Effector CD4-positive, alpha-beta T cell (primary cell): ENCODE measurements around the gene ATP1A2.
"Not testable (repeated sequence)": the region's sequence is repeated elsewhere in the genome, so short reads cannot be mapped to it uniquely, and the experiment has no call there.

Experiments used
- DNase-seq: peaks from one replicate; pipeline ENCODE4 v3.0.0-alpha.2; 2020

ATP1A2 gene

DNA sequence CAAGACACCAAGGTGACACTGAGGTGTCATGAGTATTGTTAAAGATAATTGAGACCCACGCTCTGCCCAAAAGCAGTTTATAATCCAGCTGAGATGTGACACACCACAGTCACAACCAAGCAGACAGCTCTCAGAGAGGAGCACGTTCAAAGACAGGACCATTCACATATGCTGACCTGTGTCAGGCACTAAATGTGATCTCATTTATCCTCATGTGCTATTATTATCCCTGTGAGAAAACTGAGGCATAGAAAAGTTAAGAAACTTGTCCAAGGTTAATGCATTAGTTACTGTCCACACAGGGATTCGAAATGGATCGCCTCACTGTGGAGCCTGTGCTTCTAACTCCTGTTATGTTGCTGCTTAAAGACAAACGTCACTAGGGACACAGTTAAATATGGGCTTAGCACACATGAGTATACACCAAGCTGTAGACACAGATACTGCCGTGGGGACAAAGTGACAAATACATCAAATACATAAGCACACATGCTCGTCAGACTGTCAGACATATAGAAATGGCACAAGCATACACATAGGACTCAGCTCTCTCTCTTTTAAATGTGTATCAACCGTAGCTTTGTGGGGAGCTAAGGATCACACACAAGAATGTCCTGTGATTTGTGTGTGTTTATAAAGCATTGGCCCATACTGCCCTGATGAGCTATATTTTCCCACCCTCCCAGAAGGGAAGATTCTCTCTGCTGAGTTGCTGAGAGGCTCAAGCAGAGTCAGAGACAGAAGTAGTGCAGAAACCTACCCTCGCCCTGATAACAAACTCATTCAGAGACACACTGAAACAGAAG lies 13.6 kb upstream of the ATP1A2 start:
- DNase-seq = no peak

DNA sequence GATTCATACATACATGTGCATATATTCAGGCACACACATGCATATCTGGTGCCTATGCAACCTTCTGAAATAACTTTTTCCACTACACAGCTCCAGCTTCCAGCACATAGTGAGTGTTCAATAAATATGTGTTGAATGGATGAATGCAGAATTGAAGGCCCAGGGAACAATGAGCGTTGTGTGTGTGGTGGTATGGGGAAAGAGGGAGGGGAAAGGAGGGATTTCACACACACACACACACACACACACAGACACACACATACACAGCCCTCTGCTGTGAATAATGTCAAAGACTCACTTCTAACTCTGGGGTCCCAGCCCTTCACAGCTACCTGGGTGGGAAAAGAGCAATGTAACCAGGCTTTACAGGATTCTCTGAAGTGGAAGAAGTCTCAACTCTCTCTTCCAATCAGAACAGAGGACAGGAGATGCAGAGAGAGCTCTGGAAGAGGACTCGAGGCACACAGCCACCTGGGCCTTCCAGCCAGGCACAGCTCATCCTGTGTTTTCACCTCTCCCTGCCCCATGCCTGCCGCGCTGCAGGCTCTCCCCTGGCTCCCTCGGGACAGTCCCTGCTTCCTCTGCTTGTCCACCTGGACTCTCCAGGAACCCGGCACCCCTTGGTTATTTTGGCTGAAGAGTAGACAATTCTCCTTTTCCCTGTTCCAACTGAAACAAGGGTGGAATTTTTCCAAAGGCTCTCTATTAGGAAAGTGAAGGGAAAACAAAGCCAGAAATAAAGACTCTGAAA lies 11.7 kb upstream of the ATP1A2 start:
- no peak for DNase-seq

DNA sequence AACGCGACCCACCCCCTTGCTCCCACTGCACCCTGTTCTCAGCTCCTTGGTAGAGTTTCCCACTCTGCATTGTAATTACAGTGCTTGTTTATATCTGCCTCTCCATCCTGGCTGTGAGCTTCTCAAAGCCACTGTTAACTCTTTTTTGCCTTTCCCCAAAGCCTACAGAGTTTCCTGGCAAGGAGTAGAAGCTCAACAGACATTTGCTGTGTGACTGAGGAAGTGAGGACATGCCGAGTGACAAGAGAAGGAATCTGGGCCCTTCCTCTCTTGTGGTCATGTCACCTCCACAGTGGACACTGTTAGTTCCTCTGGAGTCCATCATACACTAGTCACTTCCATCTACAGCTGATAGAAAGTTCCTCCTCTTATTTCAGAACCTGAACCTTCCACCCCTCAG lies 11.1 kb upstream of the ATP1A2 start:
- DNase-seq = no peak

DNA sequence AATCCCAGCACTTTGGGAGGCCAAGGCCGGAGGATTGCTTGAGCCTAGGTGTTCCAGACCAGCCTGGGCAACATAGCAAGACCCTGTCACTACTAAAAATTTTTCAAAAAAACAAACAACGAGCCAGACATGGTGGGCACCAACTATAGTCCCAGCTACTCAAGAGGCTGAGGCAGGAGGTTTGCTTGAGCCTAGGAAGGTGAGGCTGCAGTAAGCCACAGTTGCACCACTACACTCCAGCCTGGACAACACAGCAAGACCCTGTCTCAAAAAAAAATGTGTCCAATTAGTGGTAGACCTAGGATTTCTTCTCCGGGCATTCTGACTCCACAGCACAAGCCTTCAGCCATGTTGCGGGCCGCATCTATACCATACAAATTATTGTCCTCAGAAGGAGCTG lies 10.4 kb upstream of the ATP1A2 start:
- no peak for DNase-seq

DNA sequence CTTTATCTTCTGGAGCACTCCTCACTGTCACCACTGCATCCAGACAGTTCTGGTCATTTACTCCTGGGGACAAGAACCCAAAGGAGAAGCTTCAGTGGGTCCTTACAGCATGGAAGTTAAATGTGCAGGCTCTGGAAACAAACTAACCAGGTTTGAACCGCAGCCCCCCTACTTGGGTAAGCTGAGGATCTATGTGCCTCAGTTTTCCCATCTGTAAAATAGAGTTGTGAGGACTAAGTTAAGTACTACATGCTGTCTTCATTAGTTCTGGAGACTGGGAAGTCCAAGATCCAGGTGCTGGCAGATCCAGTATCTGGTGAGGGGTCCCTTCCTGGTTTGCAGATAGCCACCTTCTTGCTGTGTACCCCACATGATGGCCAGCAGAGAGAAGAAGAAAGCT lies 8.0 kb upstream of the ATP1A2 start:
- no peak for DNase-seq

DNA sequence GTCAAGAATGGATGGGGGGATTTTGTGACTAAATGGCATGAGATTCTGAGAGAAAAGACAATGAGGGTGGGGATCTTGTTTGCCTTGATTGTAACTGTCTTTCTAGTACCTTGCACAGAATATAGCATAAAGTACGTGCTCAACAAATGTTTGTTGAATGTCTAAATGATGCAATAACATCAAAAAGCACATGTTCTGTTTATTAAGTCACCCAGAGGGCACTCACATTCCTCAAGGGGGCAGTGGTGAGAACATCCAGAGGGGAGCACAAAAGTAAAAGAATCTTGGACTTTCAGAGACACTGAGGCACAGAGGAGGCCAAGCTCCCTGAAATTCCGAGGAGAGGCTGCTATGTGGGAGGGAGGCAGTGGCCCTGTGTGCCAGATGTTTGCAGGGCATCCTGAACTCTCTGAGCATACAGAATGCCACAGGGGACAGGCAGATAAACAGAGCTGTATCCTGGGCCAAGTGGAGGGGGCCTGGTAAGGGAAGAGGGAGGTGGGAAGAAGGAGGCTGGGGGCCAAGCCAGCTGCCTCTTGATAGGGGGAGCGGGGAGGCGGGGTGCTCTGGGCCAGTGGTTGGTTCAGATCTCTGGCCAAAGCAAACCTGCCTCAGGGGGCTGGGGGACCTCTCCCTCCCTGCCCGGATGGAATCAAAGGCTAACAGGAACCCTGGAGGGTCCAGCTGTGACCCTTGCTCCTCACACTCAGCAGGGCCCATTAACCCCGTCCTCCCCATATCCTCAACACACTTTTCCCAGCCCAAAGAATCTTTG lies 6.5 kb upstream of the ATP1A2 start:
- no peak for DNase-seq

DNA sequence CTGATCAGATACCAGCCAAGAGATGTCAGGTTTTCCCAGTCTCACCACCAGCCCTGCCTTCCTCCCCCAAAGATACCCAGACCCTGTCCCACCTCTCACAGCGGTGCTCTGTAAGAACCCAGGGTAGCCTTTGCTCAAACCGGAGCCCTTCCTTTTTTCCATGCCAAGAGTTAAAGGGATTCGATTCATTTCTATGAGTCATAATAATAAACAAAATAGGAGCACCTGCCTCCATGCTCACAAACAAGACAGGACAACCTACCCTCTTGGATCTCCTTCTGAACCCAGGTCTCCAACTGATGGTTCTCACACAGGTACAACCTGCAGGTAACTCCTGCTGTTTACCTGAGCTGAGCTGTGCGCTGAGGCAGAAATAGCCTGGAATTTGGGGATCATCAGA lies 5.9 kb upstream of the ATP1A2 start:
- DNase-seq = no peak

DNA sequence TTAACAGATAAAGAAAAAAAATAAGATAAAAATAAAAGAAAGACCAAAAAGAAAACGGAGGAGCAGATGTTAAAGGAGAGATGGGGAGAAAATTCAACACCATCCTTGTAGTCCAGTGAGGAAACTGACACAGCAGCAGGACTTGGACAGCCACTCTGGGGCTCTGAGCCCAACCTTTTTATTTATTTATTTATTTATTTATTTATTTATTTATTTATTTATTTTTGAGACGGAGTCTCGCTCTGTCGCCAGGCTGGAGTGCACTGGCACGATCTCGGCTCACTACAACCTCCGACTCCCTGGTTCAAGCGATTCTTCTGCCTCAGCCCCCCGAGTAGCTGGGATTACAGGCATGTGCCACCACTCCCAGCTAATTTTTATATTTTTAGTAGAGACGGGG lies 4.1 kb upstream of the ATP1A2 start:
- not testable (repeated sequence) for DNase-seq

DNA sequence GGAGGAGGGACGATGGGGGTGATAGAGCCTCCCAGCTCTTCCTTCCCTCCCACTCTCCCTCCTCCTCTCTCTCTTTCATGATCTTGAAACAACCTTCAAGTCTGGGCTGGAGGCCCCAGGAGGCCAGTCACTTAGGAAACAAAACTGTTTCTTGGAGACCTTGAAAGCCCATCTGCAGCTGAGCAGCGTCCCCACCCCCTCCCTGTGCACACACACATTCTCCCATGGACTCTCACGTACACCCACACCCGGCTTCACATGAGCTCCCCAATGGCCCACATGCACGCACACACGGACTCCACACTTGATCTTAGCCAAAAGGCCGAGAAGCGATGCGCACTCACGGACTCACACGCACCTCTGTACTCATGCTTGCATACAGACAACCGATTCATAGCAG lies 3.2 kb upstream of the ATP1A2 start:
- no peak for DNase-seq

DNA sequence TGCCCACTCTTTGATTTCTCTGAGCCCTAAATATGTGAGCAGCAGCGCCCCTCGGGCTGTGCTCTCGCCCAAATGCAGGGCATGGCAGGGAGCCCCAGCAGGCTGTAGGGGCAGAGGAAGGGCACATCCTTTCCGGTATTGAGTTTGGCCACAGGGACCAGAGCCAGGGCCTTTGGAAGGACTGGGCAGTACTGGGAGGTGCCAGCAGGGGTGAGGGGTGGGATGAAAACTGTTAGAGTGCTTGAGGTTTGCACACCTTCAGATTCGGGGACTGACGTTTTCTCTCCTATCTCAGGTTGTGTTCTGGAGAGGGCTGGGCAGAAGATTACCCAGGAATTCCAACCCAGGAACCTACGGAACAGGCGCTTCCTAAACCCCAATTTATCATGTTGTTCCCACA lies 2.2 kb upstream of the ATP1A2 start:
- DNase-seq = no peak

DNA sequence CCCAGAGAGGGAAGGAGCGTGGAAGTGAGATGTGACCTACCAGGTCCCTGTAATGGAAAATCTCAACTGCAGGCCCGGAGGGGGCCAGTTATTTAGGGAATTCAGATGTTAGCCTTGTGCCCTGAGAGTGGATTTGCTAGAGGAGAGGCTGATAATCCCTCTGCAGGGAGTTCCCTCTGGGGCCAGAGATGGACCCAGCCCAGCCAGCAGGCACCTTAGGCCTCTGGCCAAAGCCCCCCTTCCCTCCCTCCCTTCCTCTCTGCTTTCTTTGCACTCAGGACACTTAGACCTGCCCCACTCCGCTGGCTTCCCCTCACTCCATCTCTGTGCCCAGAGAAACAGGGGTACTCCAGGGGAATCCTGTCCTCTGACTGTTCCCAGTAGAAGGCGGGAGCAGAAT lies 1.5 kb upstream of the ATP1A2 start:
- no peak for DNase-seq

DNA sequence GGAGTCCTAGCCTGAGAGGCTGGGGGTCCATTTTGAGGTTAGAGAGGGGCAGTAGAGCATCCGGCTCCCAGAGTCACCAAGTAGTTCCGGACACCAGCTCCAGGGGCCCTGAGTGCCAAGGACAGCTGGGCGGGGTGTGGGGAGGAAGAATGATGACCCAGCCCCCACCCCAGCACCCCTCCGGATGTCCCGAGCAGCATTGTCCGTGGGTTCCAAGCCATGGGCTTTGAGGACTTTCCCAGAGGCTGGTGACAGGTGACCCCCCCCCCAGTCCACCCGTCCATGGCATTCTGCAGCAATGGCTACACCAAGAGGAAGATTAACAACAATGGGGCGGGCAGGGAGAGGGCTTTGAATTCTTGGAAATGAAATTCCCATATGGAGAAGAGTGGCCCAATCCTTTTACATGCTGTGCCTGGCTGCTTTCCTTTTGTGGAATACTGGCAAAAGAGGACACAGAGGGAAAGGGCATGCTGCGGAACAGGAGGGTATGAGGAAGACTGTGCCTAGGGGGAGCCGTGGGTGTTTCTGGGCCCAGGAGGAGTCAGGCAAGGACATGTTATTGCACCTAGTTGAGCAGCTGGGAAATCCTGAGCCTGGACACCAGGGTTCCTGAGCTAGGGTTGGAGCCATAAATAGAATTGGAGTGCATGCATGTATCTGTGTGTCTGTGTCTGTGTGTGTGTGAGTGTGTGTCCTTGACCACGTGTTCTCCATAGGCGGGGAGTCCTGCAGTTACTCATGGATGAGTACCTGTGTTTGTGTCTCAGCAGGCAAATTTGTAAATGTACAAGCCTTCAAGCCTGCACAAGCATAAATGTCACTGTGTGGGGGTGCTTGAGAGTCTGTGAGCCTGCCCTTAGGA lies 956 bp downstream of the ATP1A2 start:
- DNase-seq = no peak

DNA sequence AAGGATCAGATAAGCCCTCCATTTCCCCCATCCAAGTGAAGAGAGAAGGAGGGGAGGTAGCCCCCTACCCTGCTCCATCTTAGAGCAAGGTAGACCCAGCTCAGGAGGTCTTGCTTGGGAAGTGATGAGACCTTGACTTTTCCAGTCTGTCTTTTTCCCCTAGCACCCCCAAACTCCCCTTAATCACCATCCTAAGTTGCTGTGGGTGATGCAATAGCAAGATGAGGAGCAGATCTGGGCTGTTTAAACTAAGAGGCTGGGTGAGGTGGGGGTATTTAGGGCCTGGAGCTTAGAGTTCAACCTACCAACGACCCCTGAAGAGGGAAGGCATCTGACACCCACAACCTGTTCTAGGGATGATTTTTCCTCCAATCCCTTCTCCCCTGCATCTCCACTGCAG lies 1.7 kb downstream of the ATP1A2 start:
- DNase-seq = no peak

DNA sequence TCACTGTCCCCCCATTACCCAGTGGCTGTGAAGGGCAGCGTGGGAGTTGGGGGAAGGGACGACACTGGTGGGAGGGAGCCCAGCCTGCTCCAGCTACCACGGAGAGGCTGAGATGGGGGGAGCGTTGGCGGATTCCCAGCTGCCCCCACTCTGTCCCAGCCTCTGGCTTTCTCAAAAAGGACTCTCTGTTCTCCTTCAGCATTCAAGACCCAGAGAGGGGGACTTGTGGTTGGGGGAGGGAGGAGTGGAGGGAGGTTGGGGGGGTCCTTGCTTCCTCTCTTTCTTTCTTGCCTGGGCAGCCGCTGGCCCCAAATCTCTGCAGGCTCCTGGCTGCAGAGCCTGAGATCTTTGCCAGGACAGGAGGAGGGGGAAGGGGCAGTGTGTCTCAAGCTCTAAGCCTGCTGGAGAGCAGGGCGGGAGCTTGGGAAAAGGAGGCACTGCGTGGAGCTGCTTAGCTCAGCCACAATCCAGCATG lies 2.2 kb downstream of the ATP1A2 start:
- no peak for DNase-seq

DNA sequence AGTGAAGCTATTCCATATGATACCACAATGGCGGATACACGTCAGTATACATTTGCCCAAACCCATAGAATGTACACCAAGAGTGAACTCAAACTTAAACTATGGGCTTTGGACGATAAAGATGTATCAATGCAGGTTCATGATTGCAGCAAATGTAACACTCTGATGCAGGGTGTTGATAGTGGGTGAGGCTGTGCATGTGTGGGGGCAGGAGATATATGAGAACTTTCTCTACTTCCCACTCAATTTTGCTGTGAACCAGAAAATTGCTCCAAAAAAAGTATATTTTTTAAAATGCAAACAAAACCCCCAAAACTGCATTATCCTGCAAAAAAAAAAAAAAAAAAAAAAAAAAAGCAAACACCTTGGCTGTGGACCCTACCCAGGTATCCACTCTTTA lies 3.4 kb downstream of the ATP1A2 start:
- no peak for DNase-seq

DNA sequence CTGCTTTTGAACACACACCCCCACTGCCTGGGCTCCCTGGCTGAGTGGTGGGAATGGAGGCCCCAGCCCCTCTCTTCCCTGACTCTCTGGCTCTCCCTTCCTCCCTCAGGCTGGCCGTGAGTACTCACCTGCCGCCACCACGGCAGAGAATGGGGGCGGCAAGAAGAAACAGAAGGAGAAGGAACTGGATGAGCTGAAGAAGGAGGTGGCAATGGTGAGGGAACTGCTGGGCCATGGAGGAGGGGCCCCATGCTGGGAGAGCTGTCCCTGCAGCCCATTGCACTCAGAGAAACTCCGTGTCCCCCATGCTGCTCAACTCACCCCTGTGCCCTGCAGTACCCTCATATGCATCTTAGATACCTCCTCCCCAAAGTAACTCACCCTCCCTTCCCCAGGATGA lies 5.2 kb downstream of the ATP1A2 start:
- no peak for DNase-seq

DNA sequence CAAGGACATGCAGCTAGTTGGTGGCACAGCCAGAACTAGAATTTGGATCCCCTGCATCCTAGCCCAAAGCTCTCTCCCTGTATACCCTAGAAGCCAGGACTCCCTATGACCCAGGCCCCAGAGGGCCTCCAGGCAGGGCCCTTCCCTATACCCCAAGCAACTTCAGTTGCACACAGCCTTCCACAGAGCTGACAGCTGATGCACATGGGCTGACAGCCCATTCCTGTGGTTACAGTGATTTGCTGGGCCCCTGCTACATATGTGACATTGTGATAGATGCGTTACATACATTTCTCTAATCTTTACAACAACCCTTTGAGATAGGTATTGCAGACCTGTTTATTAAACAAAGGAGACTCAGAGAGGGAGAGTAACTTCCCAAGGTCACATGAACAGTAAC lies 5.8 kb downstream of the ATP1A2 start:
- no peak for DNase-seq

DNA sequence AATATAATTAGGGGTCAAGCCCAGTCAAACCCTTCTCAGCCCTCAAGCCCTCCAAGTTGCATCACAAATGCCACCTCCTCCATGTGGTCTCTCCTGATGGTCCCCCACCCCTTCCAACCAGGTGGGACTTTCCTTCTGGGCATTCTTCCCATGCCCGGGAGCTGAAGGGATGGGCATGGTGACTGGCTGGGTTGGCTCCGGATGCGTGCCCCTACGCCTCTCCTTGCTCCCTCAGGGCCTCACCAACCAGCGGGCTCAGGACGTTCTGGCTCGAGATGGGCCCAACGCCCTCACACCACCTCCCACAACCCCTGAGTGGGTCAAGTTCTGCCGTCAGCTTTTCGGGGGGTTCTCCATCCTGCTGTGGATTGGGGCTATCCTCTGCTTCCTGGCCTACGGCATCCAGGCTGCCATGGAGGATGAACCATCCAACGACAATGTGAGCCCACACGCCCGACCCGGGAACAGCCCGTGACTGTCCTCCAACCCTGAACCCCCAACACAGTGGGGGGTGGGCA lies 7.5 kb downstream of the ATP1A2 start:
- DNase-seq = no peak

DNA sequence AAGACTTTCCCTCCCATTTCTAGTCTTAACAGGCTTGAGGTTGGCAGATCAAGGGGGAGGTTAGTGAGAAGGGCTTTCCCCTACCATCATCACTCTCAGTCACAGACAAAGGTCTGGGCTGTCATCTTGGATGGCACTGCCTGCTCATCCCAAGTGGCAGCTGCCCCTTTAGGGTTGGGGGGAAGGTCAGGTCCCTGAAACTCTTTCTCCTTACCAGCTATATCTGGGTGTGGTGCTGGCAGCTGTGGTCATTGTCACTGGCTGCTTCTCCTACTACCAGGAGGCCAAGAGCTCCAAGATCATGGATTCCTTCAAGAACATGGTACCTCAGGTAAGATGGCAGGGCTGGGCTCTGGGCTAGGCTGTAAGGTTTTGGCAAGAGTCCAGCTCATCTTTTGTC lies 8.2 kb downstream of the ATP1A2 start:
- DNase-seq = no peak

DNA sequence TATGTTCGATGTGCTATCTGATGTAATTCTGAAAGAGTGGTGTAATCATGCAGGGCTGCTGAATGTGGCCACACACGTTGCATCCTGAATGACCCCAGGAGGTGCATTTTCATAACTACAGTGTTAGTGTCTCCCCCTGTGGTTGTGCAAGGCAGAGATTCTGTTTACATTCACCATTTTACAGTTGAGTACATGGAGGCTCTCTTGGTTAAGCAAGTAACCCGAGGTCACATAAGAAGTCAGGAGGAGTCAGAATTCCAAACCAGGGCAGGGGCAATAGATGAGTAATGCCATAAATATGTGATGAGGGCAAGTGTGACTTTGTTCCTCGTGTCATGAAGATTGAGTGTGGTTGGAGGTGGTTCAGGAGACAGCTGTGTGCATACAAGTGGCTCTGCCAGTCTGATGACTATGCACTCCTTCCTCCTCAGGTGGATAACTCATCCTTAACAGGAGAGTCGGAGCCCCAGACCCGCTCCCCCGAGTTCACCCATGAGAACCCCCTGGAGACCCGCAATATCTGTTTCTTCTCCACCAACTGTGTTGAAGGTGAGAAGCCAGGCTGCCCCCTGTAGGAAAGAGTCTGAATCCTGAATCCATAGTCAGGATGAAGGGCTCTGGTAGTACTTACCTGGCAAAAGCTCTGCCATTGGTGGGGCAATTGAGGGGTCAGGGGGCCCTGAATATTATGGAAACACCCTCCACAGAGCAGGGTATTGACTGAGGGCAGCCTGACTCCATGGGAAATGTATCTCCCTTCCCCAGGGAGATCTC lies 9.3 kb downstream of the ATP1A2 start:
- DNase-seq = no peak

DNA sequence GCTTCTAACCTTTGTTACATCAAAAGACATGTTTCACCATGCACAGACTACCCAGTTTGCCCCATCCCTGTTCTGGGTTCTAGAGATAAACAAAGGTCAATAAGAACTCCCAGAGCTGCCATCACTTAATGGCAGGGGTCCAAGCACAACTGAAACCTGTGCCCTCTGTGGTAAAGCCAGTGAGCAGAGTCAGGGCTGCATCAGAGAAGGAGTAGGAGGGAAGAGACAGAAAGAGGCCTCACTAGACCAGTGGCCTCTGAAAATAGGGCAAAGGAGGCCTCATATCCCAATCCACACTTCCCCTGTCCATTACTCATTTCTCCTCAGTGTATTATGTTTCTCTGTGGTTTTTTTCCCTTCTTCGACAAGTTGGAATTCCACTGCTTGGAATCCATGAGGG lies 10.2 kb downstream of the ATP1A2 start:
- no peak for DNase-seq

DNA sequence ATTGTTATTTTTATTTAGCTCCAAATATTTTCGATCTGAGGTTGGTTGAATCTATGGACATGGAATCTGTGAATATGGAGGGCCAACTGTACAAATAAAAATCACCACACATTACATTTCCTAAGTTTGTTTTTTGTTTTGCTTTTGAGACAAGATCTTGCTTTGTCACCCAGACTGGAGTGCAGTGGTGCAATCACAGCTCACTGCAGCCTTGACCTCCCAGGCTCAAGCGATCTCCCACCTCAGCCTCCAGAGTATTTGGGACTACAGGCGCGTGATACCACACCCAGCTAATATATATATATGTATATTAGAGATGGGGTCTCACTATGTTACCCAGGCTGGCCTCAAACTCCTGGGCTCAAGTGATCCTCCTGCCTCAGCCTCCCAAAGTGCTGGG lies 10.8 kb downstream of the ATP1A2 start:
- not testable (repeated sequence) for DNase-seq
